GM21737 (cell line): ENCODE measurements around the gene PRR16.

Source experiments
- ATAC-seq: cut with Tn5 transposase; IDR thresholded peaks from one replicate; pipeline ENCODE4 v1.9.1; 2021; ENCODE audit warnings: mild to moderate bottlenecking, moderate library complexity; ENCODE audit not compliant: unreplicated experiment

PRR16 gene

DNA sequence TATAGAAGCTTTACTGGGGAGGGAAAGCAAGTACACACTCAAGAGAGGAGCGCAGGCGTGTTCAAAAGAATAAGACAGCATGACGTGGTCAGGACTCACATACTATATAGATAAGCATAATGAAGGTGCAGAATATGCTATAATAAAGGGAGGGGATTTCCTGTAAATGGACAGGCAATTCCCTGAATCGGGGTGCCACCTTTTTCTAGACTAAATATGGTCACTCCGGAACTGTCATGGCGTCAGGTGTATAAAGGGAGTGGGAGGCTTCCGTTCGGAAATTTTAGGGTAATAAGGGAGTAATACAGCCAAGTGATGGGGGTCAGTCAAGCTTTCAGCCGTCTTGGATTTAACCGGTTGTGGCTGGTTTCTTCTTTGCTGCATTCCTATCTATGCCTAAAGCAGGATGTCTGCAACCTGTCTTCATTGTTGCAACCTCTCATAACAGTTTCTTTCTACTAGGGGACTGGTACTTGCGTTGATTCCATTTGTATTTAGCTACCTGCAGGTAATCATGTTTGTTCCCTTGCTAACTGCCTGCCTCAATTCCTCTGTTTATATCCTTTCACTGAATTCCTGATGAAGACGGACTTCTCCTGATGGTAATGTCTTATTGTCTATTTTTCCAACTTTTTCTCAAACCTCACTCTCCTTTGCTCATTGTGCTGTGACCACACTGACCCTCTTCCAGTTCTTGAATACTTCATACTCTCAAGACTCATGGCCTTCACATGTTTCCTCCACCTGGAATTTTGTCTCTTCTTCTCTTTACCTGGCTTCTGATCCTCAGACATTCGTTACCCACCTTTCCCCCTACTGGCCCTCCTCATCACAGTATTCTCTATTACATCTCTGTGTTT lies 48.9 kb downstream of the PRR16 start:
- ATAC-seq: no peak

DNA sequence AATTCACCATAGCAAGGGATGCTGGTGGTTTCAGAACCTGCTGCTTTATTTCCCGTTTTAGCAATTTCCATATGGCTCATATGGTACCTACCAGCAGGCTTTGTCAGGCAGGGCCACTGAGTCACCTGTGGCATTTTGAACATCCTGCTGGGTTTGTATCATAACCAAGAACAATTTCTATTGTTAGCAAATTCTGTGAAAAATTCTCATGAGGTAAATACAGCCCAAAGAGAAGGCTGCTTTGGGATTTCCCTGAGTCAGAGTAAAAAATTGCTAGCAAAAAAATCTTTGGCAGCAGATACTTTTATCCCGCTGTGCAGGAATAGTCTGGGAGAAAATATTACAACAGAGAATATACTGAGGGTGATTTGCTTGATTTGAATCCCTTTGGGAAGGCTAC lies 52.7 kb downstream of the PRR16 start:
- no peak for ATAC-seq

DNA sequence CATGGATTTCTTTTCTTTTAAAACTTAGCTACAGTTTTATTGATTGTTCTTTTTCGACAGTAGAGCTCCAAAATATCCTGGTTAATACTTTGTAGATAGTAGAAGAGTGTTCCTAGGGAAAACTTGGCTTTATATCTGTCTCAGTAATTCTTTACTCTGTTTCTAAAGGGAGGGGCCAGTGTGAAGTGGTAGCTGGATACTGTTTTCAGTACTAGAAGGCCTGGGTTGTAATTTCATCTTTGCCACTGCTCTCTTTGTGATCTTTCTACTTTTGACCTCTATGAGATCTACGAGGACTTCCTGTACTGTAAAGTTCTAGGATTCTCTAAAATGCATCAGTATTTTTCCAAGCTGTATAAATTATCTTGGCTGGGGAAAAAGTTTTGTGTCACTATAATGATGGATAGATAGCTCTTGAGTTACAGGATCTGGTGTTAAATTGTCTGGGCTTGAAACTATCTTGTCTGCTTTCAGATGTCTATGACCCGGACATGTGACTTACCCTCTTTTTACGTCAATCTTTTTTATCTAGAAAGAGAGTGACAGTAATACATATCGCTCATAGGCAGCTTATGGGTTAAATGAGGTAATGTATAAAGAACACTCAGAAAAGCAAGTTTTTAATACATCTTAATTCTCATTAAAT lies 53.6 kb downstream of the PRR16 start:
- no peak for ATAC-seq

DNA sequence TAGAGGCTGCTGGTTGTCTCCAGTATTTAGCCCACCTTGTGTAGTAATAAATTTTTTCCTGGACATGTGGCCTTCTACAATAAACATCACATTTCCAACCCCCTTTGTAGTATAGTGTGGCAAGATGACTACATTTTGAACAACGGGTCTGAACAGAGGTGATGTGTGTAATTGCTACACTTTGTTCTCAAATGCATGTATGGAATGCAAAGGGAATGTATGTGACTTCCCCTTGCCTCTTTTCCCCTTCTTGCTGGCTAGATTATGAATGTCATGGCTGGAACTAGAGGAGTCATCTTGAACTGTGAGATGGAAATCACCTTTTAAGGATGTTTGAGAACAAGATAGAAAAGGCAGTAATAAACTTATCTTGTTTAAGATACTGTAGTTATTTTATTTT lies 54.5 kb downstream of the PRR16 start:
- no peak for ATAC-seq

DNA sequence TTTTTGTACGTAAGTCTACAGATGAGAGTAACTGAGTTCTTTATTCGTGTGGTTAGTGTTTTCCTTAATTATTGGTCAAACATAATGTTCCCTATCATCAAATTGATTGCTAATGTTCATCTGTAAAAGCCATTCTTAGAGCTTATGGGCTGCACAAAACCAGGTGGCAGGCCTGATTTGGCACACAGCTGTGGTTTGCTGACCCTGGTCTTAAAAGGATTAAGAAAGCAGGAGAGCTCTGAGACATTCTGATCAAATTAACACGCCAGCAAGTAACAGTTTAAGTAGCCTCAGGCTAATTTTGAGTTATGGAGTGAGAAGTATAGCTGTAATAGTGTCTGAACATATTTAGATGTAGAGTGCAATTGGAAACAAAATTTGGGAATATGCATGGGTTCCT lies 63.2 kb downstream of the PRR16 start:
- no peak for ATAC-seq

DNA sequence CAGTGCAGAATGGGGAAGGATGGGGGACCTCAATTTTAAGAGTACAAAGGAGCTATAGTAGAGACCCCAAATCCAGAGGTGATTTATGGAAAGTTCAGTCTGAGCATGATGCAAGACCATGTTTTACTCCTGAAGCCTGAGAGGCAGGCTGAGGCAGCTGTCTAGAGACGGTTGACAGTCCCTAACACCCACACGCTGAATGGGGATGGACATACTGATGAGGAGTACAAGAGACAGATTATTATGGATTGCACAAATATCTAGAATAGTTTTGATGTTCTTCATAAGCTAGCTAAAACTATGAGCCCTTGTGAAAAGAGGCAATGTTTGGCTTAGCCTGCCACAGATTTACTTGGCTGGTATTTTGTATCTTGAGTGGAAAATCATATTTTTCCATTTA lies 64.5 kb downstream of the PRR16 start:
- ATAC-seq: no peak

DNA sequence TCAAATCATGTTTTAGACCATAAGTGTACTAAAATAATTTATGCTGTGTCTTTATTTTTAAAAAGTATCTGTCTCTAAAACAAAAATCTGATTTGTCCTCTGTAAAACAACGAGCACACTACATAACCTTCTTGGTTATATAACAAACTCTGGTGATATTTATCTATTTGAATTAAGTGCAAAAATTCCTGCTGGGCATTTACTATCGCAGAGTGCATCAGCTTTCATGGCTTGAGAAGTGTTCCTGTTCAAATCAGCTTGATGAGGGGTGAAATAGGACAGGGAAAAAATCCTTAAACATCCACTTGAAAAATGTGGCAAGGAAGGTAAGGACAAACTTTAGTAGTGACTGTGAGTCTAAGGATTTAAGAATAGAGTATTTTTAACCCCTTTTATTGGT lies 65.3 kb downstream of the PRR16 start:
- no peak for ATAC-seq

DNA sequence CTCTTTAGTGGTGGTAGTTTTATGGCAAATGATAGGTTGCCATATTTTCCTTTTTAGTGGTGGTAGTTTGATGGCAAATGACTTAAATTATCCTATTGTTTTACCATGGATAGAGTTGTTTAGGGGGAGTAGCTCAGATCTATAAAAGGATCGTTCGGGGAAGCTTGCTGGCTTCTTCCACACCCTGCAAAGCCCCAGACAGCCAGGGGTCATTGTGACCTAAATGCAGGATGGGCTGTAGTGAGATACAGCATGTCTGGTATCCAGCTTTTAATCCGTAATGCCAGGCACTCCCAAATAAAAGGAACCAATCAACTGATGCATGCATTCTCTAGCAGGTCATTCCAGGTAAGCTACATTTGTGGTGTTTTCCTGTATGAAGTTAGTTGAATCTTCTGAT lies 67.1 kb downstream of the PRR16 start:
- ATAC-seq: no peak

DNA sequence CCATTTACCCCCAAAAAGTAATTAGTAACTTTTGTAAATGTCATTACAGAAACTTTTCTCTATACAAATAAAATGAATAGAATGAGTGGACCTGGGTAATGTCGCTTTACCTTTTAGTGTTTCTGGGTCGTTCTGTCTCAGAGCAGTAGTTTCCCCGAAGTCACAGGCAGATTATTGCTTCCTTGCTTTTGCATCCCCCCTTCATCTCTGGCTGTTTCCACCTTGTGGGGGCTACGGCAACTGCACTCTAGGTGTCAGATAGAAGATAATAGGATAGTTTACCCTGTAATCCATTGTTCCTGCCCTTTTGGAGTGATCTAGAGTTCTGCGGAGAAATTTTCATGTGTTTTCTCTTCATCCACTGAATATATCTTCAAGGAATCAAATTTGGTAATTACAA lies 68.7 kb downstream of the PRR16 start:
- ATAC-seq: no peak

DNA sequence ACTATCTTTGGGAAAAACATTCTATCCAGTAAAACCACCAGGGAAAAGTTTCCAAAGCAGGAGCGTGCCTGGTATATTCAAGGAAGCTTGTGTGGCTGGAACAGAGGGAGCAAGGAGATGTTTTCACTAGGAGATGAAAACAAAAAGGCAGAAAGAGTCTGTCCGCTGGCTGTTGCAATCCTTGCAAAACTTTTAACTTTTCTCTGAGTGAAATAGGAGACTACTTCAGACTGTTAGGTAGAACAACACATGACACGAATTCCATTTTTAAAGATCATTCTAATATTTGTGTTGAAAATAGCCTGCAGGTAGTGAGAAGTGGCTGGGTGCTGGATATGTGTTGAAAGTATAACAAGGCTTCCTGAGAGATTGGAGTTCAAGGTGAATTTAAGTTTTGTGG lies 69.5 kb downstream of the PRR16 start:
- ATAC-seq: no peak

DNA sequence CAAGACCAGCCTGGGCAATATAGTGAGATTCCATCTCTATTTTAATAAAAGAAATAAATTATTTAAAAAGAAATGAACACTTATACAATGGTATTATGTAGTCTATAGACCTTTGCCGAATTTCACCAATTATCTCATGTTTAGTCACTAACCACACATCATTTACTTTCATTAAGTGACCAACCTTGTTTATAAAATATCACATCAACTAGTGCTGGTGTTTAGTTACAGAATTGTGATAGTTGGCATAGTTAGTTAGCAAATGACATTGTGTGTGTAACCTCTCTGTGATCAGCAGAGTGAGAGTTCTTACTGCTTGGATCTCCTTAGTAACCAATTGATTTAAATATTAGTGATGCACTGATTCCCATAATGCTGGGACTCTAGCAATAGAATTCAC lies 71.8 kb downstream of the PRR16 start:
- ATAC-seq: no peak

DNA sequence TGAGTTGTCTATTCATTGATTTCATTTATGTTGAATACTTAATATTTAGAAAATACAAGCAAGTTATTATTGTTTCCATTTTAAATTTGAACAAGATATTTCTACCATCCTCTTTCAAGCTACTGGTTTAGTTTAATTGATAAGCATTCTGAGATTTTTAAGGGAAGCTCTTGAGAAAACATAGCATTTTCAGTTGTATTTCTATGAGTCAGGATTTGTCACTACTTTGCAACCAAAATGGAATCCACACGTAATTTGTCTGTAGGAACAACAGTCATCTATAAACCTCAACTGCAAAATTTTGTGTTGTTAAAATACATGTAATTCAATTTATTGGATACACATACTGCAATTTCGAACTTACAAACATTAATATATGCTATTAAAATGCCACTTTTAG lies 74.0 kb downstream of the PRR16 start:
- no peak for ATAC-seq

DNA sequence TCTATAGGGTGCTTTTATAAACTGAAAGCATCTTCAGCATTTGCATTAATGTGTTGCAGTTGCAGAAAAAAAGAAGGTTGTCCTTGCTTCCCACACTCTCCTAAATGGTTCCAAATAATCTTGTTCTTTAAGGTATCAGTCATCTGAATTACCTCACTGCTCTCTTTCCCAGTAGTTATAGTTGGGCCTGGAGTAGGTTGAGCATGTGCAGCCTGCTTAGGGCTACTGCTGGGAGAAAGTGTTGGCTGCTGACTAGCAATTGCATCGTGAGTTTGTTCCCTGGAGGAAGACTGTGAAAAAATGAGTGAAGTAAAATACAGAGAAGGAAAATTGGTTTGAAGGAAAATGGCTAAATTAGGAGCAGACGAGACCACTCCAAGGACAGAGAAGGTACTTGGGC lies 74.5 kb downstream of the PRR16 start:
- no peak for ATAC-seq

DNA sequence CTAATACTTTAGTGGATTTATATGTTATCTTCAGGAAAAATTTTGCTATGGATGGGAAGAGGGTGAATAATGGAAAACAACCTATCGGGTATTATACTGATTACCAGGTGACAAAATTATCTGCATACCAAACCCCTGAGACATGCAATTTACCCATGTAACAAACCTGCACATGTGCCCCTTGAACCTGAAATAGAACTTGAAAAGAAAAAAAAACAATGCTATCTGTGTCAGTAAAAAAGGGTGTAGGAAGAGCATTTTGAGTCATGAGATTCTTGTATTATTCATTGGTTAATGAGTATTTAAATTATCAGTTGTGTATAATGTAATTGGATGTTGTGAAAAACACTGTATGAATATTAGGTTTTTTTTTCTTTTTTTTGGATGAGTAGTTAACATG lies 75.4 kb downstream of the PRR16 start:
- ATAC-seq: no peak

DNA sequence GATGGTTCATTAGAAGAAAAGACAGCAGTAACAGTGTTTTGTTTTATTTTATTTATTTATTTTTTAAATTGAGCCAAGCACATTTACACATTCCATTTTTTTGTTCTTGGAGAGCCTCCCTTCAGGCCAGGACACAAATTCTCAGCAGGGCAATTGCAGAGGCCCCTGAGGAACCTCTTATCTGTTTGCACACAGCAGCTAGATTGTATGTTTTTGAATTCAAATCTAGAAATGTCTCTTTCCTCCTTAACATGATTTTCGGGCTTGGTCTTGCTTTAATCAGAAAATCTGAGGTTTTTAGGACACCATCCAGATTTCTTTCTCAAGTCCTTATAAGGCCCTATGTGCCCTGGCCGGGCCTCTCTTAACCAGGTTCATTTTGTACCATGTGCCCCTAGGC lies 76.0 kb downstream of the PRR16 start:
- ATAC-seq: no peak

DNA sequence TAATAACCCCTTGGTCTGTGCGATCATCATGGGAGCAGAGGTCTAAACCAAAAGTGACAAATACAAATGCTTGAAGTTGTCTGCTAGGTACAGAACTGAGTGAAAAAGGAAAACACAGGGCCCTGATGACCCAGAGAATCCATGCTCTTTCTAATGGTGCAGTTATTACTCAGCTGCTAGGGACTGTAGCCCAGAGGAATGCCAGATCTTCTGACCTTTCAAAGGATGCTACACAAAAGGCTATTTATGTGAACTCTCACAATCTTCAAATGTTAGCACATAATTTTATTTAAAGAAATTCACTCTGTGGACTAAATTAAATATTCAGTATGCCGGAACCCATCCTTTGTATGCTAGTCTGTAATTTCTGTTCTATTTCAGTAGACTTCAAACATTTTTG lies 79.9 kb downstream of the PRR16 start:
- ATAC-seq: no peak

DNA sequence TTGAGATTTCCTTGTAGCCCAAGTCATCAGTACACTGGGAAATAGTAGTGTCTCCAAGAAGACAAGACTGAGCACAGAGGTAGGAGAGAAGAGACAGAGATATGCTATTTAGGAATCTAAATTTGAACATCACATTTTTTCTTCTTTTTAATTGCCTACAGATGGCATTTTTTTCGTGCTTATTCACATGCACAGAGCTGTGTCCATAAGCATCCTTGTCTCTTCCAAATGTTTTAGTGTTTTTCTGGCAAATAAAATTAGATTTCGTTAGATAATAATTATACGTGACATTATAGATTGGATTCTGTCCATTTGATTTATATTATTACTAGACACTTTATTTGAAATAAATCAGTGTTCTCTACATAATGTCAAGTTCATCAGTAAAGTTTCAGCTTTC lies 80.9 kb downstream of the PRR16 start:
- ATAC-seq: no peak

DNA sequence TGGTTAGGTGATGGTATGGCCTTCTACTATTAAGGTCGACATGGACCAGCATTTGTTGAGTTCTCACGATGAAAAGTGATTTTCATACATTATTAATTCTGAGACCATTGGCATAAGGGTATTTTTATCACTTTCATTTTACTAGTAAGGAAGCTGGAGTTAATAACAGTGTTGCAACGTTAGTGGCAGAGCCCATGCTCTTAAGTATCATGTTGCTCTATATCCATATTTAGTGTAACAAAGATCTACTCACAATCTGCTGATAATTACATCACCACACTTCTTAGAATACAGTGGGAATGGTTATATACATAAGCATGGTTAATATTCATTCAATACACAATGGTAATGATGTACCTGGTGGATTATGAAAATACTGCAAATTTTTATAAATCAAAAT lies 81.9 kb downstream of the PRR16 start:
- ATAC-seq: no peak

DNA sequence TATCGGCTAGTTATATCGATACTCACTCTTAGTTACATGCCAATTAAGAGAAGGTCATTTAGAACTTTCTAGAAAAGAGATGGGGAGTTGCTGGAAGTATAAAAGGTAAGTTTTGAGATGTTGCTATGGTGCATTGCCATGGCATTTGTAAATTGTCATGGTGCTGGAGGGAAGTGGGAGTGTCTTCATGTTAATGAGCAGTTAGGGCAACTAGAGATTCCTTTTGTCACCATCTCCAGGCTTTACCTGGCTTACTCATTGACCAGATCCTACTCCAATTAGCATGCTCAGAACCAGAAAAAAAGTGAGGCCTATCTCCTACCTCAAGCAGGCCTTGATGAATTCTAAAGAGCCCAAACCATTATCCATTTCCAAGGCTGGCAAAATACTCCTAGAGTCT lies 82.8 kb downstream of the PRR16 start:
- no peak for ATAC-seq

DNA sequence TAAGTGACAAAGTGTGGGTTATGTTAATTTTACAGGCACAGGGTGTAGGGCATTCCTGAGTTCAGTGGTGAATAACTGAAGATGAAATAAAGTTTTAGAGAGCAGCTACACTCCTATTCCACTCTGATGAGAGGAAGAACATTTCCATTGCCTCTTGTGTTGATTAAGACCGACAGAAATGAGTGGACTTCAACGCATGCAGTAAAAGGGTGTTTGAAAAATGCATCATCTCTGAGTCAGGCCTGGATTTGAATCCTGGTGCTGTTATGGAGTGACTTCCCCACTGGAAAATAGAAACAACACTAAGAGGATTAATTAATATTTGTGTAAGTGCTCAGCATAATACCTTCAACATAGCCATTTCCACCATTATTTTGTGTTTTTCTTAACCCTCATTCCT lies 86.3 kb downstream of the PRR16 start:
- no peak for ATAC-seq

DNA sequence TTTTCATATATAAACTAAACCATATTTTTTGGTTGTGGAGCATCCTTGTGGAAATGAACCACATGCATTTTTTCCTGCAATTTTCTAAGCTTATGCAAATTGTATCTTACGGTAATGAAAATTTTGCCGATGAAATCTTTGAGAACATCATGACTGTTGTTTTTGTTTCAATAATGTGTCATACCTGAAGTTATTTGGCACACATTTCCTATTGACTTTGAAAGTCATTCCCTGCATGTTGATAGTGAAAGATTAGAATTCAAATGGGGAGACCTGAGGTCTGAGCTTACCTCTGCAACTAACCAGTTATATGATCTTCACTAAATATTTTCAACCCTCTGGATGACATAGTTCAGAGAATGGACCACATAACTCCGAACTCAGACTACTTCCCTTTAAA lies 88.5 kb downstream of the PRR16 start:
- ATAC-seq: no peak

DNA sequence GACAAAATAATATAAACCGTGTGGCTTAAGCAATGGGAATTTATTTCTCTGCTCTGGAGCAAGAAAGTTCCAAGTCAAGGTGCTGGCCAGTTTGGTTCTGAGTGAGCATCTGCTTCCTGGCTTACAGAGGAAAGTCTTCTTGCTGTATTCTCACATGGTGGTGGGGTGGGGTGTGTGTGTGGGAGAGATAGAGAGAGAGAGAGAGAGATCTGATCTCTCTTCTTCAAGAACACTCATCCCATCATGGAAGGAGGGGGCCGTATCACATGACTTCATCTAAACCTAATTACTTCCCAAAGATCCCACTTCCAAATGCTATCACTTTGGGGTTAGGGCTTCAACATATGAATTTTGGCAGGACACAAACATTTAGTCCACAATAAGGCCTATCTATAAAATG lies 91.2 kb downstream of the PRR16 start:
- no peak for ATAC-seq

DNA sequence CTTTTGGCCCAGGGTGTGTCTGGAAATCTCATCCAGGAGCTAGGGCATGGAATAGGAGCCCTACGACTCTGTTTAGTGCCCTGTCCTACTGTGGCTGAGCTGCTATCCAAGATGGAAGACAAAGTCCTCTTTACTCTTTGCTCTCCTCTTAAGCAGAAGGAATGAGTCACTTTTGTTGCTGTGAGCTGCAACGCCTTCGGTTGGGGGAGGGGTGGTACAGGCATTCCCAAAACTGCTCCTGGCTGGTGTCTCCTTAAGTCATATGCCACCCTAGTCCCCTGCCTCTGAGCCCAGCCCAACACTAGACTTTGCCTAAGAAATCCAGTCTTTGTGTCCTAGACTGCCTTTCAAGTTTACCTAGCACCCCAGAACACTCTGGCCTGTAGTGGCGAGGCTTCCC lies 99.9 kb downstream of the PRR16 start:
- no peak for ATAC-seq
